ENCODE data around the gene NPAS3.

NPAS3 gene

GRCh38 chr14:32938719-32939253, at the start of gene NPAS3:
Gene NPAS3 (plus strand): TSS chr14:32938879.
- DNase-seq (ENCODE audit: low read depth), result no peak

- no peak for DNase-seq (ENCODE audit: low read depth)
These were observed 41.5 kb upstream of the NPAS3 start for GRCh38 chr14:32896979-32897697.

GRCh38 chr14:32897698-32898064, 41.0 kb upstream of the NPAS3 start:
- DNase-seq (ENCODE audit: low read depth), result no peak

- no peak for DNase-seq (ENCODE audit: low read depth)
These were observed 39.8 kb upstream of the NPAS3 start for GRCh38 chr14:32898876-32899275.

- no peak for DNase-seq (ENCODE audit: low read depth)
These were observed 38.1 kb upstream of the NPAS3 start for GRCh38 chr14:32900547-32900946.

GRCh38 chr14:32905013-32905412, 33.7 kb upstream of the NPAS3 start:
- DNase-seq (ENCODE audit: low read depth), result no peak

- DNase-seq (ENCODE audit: low read depth), result no peak
These were observed 32.0 kb upstream of the NPAS3 start for GRCh38 chr14:32906672-32907071.

- DNase-seq (ENCODE audit: low read depth), result no peak
These were observed 30.2 kb upstream of the NPAS3 start for GRCh38 chr14:32908196-32909084.

GRCh38 chr14:32913725-32914124, 25.0 kb upstream of the NPAS3 start:
- no peak for DNase-seq (ENCODE audit: low read depth)

GRCh38 chr14:32914391-32914790, 24.3 kb upstream of the NPAS3 start:
- no peak for DNase-seq (ENCODE audit: low read depth)

GRCh38 chr14:32920696-32921276, 17.9 kb upstream of the NPAS3 start:
- DNase-seq (ENCODE audit: low read depth), result no peak

GRCh38 chr14:32925439-32925838, 13.2 kb upstream of the NPAS3 start:
- DNase-seq (ENCODE audit: low read depth), result no peak

GRCh38 chr14:32932302-32932913, 6.3 kb upstream of the NPAS3 start:
- no peak for DNase-seq (ENCODE audit: low read depth)

- no peak for DNase-seq (ENCODE audit: low read depth)
These were observed 5.6 kb upstream of the NPAS3 start for GRCh38 chr14:32932914-32933628.

- no peak for DNase-seq (ENCODE audit: low read depth)
These were observed 5.0 kb upstream of the NPAS3 start for GRCh38 chr14:32933629-32934072.

- no peak for DNase-seq (ENCODE audit: low read depth)
These were observed 4.4 kb upstream of the NPAS3 start for GRCh38 chr14:32934073-32934880.

- no peak for DNase-seq (ENCODE audit: low read depth)
These were observed 3.6 kb upstream of the NPAS3 start for GRCh38 chr14:32934881-32935633.

- no peak for DNase-seq (ENCODE audit: low read depth)
These were observed 781 bp downstream of the NPAS3 start for GRCh38 chr14:32939254-32940065.

- no peak for DNase-seq (ENCODE audit: low read depth)
These were observed 1.5 kb downstream of the NPAS3 start for GRCh38 chr14:32940066-32940651.
